Measurements from ENCODE around the gene TAL2.

TAL2 gene

DNA sequence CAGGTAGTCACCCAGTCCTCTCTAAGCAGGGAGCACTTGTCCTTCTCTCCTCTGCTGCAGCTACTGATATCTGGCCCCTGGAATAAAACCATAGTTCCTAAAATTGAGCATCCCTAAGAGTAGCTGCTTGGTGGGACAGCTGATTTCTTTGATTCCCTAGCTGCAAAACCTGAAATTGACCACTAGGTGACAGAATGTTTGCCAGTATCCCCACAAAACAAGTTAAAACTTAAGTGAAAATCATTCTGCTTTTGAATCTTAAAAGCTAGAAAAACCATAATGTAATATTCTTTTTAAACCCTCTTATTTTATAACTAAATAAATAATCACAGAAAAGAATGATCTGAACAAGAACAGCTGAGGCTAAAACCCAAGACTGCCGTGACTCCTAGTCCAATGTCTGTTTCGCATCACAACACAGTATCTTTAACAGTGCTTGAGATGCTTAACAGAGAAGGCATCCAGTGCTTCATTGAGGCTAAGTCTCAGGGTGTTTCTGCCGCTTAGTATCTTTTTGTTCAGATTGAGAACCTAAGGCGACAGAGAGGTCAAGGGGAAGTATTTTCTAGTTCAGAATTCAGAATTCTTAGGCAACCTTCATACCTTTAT is 24.4 kb upstream of the TAL2 start:
- TF ChIP-seq, protein P1, sequence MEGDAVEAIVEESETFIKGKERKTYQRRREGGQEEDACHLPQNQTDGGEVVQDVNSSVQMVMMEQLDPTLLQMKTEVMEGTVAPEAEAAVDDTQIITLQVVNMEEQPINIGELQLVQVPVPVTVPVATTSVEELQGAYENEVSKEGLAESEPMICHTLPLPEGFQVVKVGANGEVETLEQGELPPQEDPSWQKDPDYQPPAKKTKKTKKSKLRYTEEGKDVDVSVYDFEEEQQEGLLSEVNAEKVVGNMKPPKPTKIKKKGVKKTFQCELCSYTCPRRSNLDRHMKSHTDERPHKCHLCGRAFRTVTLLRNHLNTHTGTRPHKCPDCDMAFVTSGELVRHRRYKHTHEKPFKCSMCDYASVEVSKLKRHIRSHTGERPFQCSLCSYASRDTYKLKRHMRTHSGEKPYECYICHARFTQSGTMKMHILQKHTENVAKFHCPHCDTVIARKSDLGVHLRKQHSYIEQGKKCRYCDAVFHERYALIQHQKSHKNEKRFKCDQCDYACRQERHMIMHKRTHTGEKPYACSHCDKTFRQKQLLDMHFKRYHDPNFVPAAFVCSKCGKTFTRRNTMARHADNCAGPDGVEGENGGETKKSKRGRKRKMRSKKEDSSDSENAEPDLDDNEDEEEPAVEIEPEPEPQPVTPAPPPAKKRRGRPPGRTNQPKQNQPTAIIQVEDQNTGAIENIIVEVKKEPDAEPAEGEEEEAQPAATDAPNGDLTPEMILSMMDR (IDR thresholded peaks at IDR 0.05; ENCODE audit: control insufficient read depth, extremely low read depth, insufficient read depth): peak; percentile 60
- DNase-seq (ENCODE audit: low read depth): no peak

DNA sequence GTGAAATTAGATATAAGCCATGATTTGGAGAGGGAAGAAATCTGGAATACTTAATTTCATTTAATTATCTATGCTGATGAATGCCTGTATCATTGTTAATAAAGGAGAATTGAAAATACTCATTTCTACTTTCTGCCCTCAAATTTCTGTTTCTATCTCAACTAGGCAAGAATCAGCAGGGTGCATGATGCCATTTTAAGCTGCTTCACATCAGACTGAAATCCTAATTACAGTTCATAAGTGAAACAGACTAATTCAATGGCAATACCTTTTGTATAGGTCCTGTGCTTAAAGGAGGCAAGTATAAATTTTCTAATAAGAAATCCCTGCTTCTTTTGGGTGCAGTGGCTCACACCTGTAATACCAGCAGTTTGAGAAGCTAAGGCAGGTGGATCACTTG is 22.3 kb upstream of the TAL2 start:
- DNase-seq (ENCODE audit: low read depth): no peak
- no peak overlapping the region for H3K4me3 ChIP-seq (ENCODE audit: low read depth, low read length)
- TF ChIP-seq, protein P1 (IDR thresholded peaks at IDR 0.05; ENCODE audit: control insufficient read depth, extremely low read depth, insufficient read depth): no peak

More for the DNA sequence above, 24.4 kb upstream of the TAL2 start:
- H3K4me3 ChIP-seq (ENCODE audit: low read depth, low read length): no peak overlapping the region

DNA sequence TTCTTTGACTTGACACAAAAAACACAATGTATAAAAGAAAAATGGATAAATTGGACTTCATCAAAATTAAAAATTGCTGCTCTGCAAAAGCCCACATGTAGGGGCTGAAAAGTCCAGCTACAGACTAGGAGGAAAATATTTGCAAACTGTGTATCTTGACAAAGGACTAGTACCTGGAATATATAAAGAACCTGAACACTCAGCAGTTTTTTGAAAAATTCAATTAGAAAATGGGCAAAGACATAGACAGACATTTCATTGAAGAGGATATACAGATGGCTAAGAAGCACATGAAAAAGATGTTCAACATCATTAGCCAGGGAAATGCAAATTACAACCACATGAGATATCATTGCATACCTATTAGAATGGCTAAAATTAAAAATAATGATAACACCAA is 18.5 kb upstream of the TAL2 start:
- no peak overlapping the region for H3K4me3 ChIP-seq (ENCODE audit: low read depth, low read length)
- DNase-seq (ENCODE audit: low read depth): no peak
- TF ChIP-seq, protein P1 (IDR thresholded peaks at IDR 0.05; ENCODE audit: control insufficient read depth, extremely low read depth, insufficient read depth): no peak

DNA sequence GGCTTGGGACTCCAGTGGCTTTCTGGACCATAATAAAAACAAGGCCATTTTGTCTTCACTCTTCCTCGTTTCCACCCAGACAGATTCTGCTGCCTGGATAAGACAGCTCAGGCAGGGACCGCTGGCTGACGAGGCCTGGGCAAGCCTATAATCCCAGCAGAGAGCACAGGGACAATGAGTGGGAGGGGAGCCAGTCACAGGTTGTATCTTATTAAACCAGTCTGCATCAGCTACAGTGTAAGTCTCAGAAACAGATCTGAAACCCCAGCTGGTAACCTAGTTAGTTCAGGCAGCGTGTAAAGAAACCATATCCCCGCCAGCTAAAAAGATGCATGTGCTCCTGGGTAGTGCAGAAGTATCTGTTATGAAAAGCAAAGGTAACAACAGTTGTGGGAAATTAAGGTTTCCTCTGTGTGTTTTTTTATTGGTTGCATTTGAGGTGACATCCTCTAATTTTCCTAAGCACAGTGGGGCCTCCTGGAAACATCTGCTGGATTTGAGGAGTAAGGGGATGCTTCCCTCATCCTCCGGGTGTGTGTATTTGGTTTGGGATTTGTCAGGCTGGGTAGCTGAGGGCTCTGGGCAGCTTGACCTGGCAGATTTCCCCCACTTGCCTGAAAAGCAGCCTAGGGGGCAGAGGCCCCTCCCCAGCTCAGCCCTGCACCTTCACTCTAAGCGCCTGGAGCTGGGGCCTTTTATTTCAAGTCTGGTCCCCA is 15.2 kb upstream of the TAL2 start:
- no peak overlapping the region for H3K4me3 ChIP-seq (ENCODE audit: low read depth, low read length)
- no peak for DNase-seq (ENCODE audit: low read depth)
- TF ChIP-seq, protein P1 (IDR thresholded peaks at IDR 0.05; ENCODE audit: control insufficient read depth, extremely low read depth, insufficient read depth): no peak

DNA sequence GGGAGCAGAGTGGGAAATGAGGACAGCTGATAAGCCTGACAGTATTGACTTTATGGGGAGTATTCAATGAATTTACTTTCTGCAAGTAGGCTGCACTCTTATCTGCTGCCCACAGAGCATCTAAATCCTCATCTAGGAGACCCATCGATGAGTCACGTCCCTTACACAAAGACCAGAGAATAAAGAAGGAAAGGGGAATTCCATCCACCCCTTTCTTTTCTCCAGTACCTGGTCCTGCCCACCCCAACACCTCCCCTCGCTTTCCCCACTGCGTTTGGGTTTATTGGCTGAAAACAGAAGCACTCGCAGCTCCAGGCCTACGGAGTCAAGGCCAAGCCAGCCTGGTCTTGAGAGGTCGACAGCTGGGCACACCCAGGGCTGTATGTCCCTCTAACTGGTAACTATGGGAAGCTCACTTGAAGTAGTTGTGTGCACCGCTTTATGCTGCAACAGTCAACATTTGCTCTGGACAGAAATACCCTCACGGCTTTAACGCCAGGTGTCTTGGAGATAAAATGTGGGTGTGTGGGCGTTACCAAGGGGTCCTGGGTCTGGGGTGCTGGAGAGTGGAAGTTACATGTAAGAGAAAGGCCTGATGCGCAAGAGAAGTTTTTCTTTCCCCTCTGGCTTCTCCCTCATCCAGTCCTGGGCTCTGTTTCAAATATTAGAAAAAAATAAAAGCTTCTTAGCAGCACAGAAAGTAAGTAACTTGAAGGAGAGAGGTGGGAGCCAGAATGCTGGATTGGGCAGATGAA is 14.5 kb upstream of the TAL2 start:
- no peak overlapping the region for H3K4me3 ChIP-seq (ENCODE audit: low read depth, low read length)
- no peak for DNase-seq (ENCODE audit: low read depth)
- TF ChIP-seq, protein P1 (IDR thresholded peaks at IDR 0.05; ENCODE audit: control insufficient read depth, extremely low read depth, insufficient read depth): no peak

DNA sequence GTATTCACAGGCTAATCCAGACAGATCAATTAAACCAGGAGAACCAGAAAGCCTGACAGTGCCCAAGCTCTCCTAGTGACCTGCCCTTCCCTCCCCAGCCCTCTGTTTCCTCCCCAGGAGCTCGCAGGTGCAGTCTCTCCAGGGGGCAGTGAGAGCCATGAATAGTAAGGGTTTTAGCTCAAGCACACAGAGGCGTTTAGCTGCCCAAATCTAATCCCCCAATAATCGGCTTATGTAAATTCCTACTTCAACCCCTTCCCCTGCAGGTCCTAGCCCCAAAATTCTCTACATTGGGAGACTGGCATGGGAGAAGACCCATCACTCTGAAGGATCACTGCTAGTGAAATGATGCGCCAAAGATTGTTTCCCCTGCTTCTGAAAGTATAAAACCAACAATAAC is 10.5 kb upstream of the TAL2 start:
- DNase-seq (ENCODE audit: low read depth): no peak
- H3K4me3 ChIP-seq (ENCODE audit: low read depth, low read length): no peak overlapping the region
- TF ChIP-seq, protein P1 (IDR thresholded peaks at IDR 0.05; ENCODE audit: control insufficient read depth, extremely low read depth, insufficient read depth): no peak
